CD4-positive, CD25-positive, alpha-beta regulatory T cell (primary cell): ENCODE results near the gene HS3ST4. TPM values are rescaled to one million over a fixed set of nuclear protein-coding genes. Genes with fewer than 3 reads are reported as not detected.

Source experiments
- ATAC-seq, 2 donors: fragments of 150-1000 bp; cut with Tn5 transposase; one replicate each; pipeline ENCODE4 v1.10.0; 2021; ENCODE audit warnings: low read depth in 2 of 2, moderate number of reproducible peaks in 2 of 2, moderate library complexity in 1 of 2
- DNase-seq, 3 donors: peaks; one replicate each; pipeline versions ENCODE4 v3.0.0 to v3.0.0-alpha.2; 2012 to 2022; ENCODE audit warnings: mixed read lengths in 1 of 3
- H3K27ac ChIP-seq: one replicate; pipeline ENCODE4 v1.7.0; 2013; ENCODE audit warnings: mild to moderate bottlenecking, low read length; ENCODE audit not compliant: insufficient read depth, poor library complexity, severe bottlenecking
- H3K27me3 ChIP-seq: one replicate; pipeline ENCODE4 v1.7.0; 2013; ENCODE audit warnings: low read length; ENCODE audit not compliant: control insufficient read depth, insufficient read depth
- H3K36me3 ChIP-seq: one replicate; pipeline ENCODE4 v1.7.0; 2013; ENCODE audit warnings: mild to moderate bottlenecking, low read length, moderate library complexity; ENCODE audit not compliant: control insufficient read depth, insufficient read depth
- H3K4me1 ChIP-seq: 2 replicates; pipeline ENCODE4 v1.7.0; 2013; ENCODE audit warnings: mild to moderate bottlenecking, low read length; ENCODE audit not compliant: insufficient read depth, control insufficient read depth, poor library complexity, severe bottlenecking
- H3K4me3 ChIP-seq: one replicate; pipeline ENCODE4 v1.7.0; 2013; ENCODE audit warnings: low read depth, mild to moderate bottlenecking, low read length, moderate library complexity
- H3K9me3 ChIP-seq, 2 experiments: 1 replicate in 1 of 2; 2 replicates in 1 of 2; pipeline ENCODE4 v1.7.0; 2013; ENCODE audit warnings: low read length in 2 of 2, mild to moderate bottlenecking in 1 of 2, moderate library complexity in 1 of 2; ENCODE audit not compliant: control insufficient read depth in 2 of 2
- H3K27ac Mint-ChIP-seq, 3 donors: one replicate each; pipeline ENCODE4 v1.8.0; 2020 to 2022; ENCODE audit warnings: mild to moderate bottlenecking in 3 of 3, mixed read lengths in 3 of 3, moderate library complexity in 2 of 3
- H3K27me3 Mint-ChIP-seq: one replicate; pipeline ENCODE4 v1.8.0; 2022; ENCODE audit warnings: mild to moderate bottlenecking, mixed read lengths
- H3K36me3 Mint-ChIP-seq: one replicate; pipeline ENCODE4 v1.8.0; 2020; ENCODE audit warnings: mixed read lengths
- H3K4me1 Mint-ChIP-seq, 4 donors: one replicate each; pipeline ENCODE4 v1.8.0; 2020 to 2022; ENCODE audit warnings: mixed read lengths in 4 of 4, mild to moderate bottlenecking in 1 of 4
- H3K4me3 Mint-ChIP-seq, 4 donors: one replicate each; pipeline ENCODE4 v1.8.0; 2020 to 2022; ENCODE audit warnings: mild to moderate bottlenecking in 4 of 4, mixed read lengths in 4 of 4, moderate library complexity in 3 of 4
- H3K9me3 Mint-ChIP-seq, 7 donors: one replicate each; pipeline ENCODE4 v1.8.0; 2020 to 2022; ENCODE audit warnings: mixed read lengths in 7 of 7, mild to moderate bottlenecking in 3 of 7, moderate library complexity in 2 of 7
- polyA plus RNA-seq, 4 donors: library from polyadenylated mRNA; unstranded; fragments of 300-500 nt; fragmentation: Illumina TruSeq; gene quantifications; one replicate each; pipeline ENCODE4 v1.2.3, GENCODE V29; 2021
- total RNA-seq: library from RNA; stranded (reverse); gene quantifications from one replicate; pipeline ENCODE4 v1.2.3, GENCODE V29; 2022

The HS3ST4 gene
- total and polyA plus RNA-seq, 5 donors from 2014 or later, result not detected

GRCh38 chr16:25875956-25876598 lies 184.3 kb downstream of the HS3ST4 start:
- no peaks in the 10 kb centered on the region for H3K36me3 Mint-ChIP-seq
- H3K27ac ChIP-seq, result no peak overlapping the region
- DNase-seq (no peak), ATAC-seq (no peak)
- H3K9me3 ChIP-seq, result no peaks in the 10 kb centered on the region
- no peak overlapping the region for H3K4me3 Mint-ChIP-seq
- no peaks in the 10 kb centered on the region for H3K27me3 ChIP-seq
- no peaks in the 10 kb centered on the region for H3K36me3 ChIP-seq
- H3K4me1 Mint-ChIP-seq, result no peaks in the 10 kb centered on the region
- H3K27ac Mint-ChIP-seq, result no peak overlapping the region
- H3K27me3 Mint-ChIP-seq, result peaks cover 15% of the 10 kb centered on the region
- no peak overlapping the region for H3K4me3 ChIP-seq
- H3K4me1 ChIP-seq, result no peaks in the 10 kb centered on the region
- peaks cover 0 to 7% (median 4%) of the 10 kb centered on the region in 7 donors for H3K9me3 Mint-ChIP-seq

DNA sequence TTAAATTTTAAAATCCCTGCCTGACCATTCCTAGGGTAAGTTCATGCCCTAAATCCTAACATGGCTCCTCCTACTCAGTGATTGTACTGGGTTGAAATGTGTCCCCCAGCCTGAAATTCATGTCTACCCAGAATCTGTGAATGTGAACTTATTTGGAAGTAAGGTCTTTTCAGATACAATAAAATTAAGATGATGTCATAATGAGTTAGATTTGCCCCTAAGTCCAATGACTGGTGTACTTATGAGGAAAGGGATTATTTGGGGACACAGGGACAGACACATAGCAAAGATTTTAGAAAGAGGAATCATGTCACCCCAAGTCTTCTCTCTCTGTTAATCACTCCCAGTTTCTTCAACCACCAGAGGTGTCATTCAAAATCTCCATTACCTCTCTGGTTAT lies 185.3 kb downstream of the HS3ST4 start:
- Mint-ChIP-seq H3K36me3 (no peaks in the 10 kb centered on the region), H3K27me3 (peaks cover 15% of the 10 kb centered on the region), H3K4me1 (no peaks in the 10 kb centered on the region), H3K27ac (no peak overlapping the region), H3K9me3 (peaks cover 0 to 7% (median 4%) of the 10 kb centered on the region in 7 donors), H3K4me3 (no peak overlapping the region)
- Histone ChIP-seq H3K4me3 (no peak overlapping the region), H3K4me1 (no peaks in the 10 kb centered on the region), H3K9me3 (no peaks in the 10 kb centered on the region), H3K27me3 (no peaks in the 10 kb centered on the region), H3K36me3 (no peaks in the 10 kb centered on the region), H3K27ac (no peak overlapping the region)
- ATAC-seq, result no peak
- DNase-seq, result no peak

DNA sequence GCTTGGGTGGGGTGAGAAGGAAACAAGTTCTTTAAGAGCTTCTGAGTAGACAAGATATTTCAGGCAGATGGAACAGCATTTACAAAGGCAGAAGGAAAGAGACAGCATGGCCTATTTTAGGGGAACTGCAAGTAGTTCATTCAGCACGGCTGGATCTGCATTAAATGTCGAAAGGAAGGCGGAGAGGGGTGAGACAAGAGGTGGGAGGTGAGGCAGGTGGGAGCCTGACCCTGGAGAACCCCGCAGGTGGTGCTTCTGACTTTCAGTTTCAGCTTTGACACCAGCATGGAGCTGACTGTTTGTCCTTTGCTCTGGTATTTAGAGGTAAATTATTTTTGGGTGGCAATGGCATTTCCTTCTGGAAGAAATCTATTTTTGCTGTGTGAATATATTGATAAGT lies 194.8 kb downstream of the HS3ST4 start:
- peaks cover 16% of the 10 kb centered on the region for H3K27me3 Mint-ChIP-seq
- no peaks in the 10 kb centered on the region for H3K36me3 Mint-ChIP-seq
- no peak overlapping the region for H3K4me3 Mint-ChIP-seq
- H3K27me3 ChIP-seq, result no peaks in the 10 kb centered on the region
- DNase-seq (no peak), ATAC-seq (no peak)
- H3K4me1 Mint-ChIP-seq, result no peaks in the 10 kb centered on the region
- no peaks in the 10 kb centered on the region for H3K36me3 ChIP-seq
- H3K27ac Mint-ChIP-seq, result no peak overlapping the region
- H3K4me3 ChIP-seq, result no peak overlapping the region
- H3K27ac ChIP-seq, result no peak overlapping the region
- no peaks in the 10 kb centered on the region for H3K4me1 ChIP-seq
- peaks cover 2 to 10% (median 4%) of the 10 kb centered on the region in 7 donors for H3K9me3 Mint-ChIP-seq
- no peaks in the 10 kb centered on the region for H3K9me3 ChIP-seq

DNA sequence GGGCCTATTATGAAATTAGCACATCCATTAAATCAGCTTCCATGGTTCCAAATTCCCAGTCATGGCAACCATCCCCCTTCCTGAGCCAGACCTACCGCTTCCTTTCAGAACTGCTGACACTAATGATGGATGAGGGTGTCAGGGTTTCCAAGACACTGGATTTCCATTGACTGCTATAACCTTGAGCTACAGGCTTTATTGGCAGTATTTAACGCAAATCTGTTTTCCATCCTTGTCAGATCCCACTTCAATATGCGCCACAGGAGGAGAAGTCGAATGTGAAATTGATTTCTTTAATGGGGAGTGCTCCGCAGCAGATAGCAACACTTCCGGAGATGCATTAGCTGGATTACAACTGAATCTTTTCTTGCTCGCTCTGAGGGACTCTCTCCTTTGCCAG lies 197.1 kb downstream of the HS3ST4 start:
- no peaks in the 10 kb centered on the region for H3K4me1 Mint-ChIP-seq
- peaks cover 3 to 10% (median 6%) of the 10 kb centered on the region in 7 donors for H3K9me3 Mint-ChIP-seq
- H3K27ac Mint-ChIP-seq, result no peak overlapping the region
- H3K4me1 ChIP-seq, result no peaks in the 10 kb centered on the region
- H3K27me3 ChIP-seq, result no peaks in the 10 kb centered on the region
- H3K36me3 Mint-ChIP-seq, result no peaks in the 10 kb centered on the region
- no peak for DNase-seq
- no peak for ATAC-seq
- H3K27me3 Mint-ChIP-seq, result peaks cover 6% of the 10 kb centered on the region
- no peak overlapping the region for H3K27ac ChIP-seq
- no peak overlapping the region for H3K4me3 Mint-ChIP-seq
- H3K9me3 ChIP-seq, result no peaks in the 10 kb centered on the region
- H3K4me3 ChIP-seq, result no peak overlapping the region
- no peaks in the 10 kb centered on the region for H3K36me3 ChIP-seq

DNA sequence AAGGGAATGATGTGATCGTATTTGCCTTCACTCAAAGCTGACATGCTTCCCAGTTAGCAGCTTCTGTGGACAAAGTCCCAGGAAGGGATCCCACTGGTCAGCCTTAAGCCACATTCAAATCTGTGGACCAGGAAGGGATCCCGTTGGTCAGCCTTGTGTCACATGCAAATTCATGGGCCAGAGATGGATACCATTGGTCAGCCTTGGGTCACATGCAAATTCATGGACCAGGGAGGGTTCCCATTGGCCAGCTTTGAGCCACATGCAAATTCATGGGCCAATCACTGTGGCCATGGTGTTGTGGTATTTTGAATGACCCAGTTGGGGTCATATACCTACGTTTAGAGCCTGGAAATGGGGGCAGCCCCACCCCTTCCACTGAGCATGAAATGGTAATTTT lies 201.6 kb downstream of the HS3ST4 start:
- no peaks in the 10 kb centered on the region for H3K4me1 Mint-ChIP-seq
- no peaks in the 10 kb centered on the region for H3K36me3 ChIP-seq
- H3K4me1 ChIP-seq, result no peaks in the 10 kb centered on the region
- H3K4me3 ChIP-seq, result no peak overlapping the region
- peaks cover 2 to 10% (median 7%) of the 10 kb centered on the region in 7 donors for H3K9me3 Mint-ChIP-seq
- no peak for DNase-seq
- no peak overlapping the region for H3K4me3 Mint-ChIP-seq
- no peaks in the 10 kb centered on the region for H3K36me3 Mint-ChIP-seq
- H3K9me3 ChIP-seq, result no peaks in the 10 kb centered on the region
- no peaks in the 10 kb centered on the region for H3K27me3 Mint-ChIP-seq
- H3K27ac ChIP-seq, result no peak overlapping the region
- no peak for ATAC-seq
- no peak overlapping the region for H3K27ac Mint-ChIP-seq
- H3K27me3 ChIP-seq, result no peaks in the 10 kb centered on the region

GRCh38 chr16:25894093-25894492 lies 202.3 kb downstream of the HS3ST4 start:
- Mint-ChIP-seq H3K36me3 (no peaks in the 10 kb centered on the region), H3K4me1 (no peaks in the 10 kb centered on the region), H3K27me3 (no peaks in the 10 kb centered on the region), H3K4me3 (no peak overlapping the region), H3K9me3 (peaks cover 2 to 10% (median 4%) of the 10 kb centered on the region in 7 donors), H3K27ac (no peak overlapping the region)
- Histone ChIP-seq H3K9me3 (no peaks in the 10 kb centered on the region), H3K36me3 (no peaks in the 10 kb centered on the region), H3K27ac (no peak overlapping the region), H3K4me1 (no peaks in the 10 kb centered on the region), H3K4me3 (no peak overlapping the region), H3K27me3 (no peaks in the 10 kb centered on the region)
- ATAC-seq (no peak), DNase-seq (no peak)

- DNase-seq, result no peak
- no peak for ATAC-seq
- no peaks in the 10 kb centered on the region for H3K9me3 ChIP-seq
- Mint-ChIP-seq H3K27ac (no peak overlapping the region), H3K27me3 (no peaks in the 10 kb centered on the region), H3K4me1 (no peaks in the 10 kb centered on the region), H3K36me3 (no peaks in the 10 kb centered on the region), H3K9me3 (peaks cover 1 to 10% (median 3%) of the 10 kb centered on the region in 7 donors), H3K4me3 (no peak overlapping the region)
- H3K36me3 ChIP-seq, result no peaks in the 10 kb centered on the region
- H3K4me3 ChIP-seq, result no peak overlapping the region
- no peaks in the 10 kb centered on the region for H3K4me1 ChIP-seq
- H3K27me3 ChIP-seq, result no peaks in the 10 kb centered on the region
- H3K27ac ChIP-seq, result no peak overlapping the region
These were observed 203.6 kb downstream of the HS3ST4 start for GRCh38 chr16:25895380-25895779.

DNA sequence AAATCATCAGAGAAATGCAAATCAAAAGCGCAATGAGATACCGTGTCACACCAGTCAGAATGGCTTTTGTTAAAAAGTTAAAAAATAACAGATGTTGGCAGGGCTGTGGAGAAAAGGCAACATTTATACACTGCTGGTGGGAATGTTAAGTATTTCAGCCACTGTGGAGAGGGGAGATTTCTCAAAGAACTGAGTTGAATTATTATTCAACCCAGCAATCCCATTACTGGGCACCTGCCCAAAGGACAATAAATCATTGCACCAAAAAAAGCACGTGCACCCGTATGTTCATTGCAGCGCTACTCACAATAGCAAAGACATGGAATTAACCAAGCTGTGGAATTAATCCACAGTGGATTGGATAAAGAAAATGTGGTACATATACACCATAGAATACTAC lies 204.7 kb downstream of the HS3ST4 start:
- Histone ChIP-seq H3K27ac (no peak overlapping the region), H3K36me3 (no peaks in the 10 kb centered on the region), H3K4me1 (no peaks in the 10 kb centered on the region), H3K9me3 (no peaks in the 10 kb centered on the region), H3K4me3 (no peak overlapping the region), H3K27me3 (no peaks in the 10 kb centered on the region)
- H3K27ac Mint-ChIP-seq, result no peak overlapping the region
- H3K27me3 Mint-ChIP-seq, result no peaks in the 10 kb centered on the region
- H3K4me3 Mint-ChIP-seq, result no peak overlapping the region
- peaks cover 0 to 8% (median 1%) of the 10 kb centered on the region in 7 donors for H3K9me3 Mint-ChIP-seq
- H3K36me3 Mint-ChIP-seq, result no peaks in the 10 kb centered on the region
- H3K4me1 Mint-ChIP-seq, result no peaks in the 10 kb centered on the region
- no peak for ATAC-seq
- no peak for DNase-seq
